ENCODE measurements around the gene C1orf232. TPM values are rescaled to one million over a fixed set of nuclear protein-coding genes. Genes with fewer than 3 reads are reported as not detected.
A peak's percentile ranks its signal among the peaks of the same experiment; 100 is the strongest.

The C1orf232 gene
- total RNA-seq, 1 donor from 2014 or later: not detected

GRCh38 chr1:26203642-26204318, 35.0 kb upstream of the C1orf232 start:
- no peaks in the 10 kb centered on the region for H3K9me3 Mint-ChIP-seq
- no peak overlapping the region for H3K4me3 Mint-ChIP-seq
- H3K4me1 Mint-ChIP-seq: peaks cover 26% of the 10 kb centered on the region
- no peak for TF ChIP-seq CTCF (IDR thresholded peaks at IDR 0.05; ENCODE audit: unreplicated experiment)
- H3K27ac Mint-ChIP-seq: no peak overlapping the region
- H3K27me3 Mint-ChIP-seq (ENCODE audit: low read depth): peaks cover 13% of the 10 kb centered on the region
- DNase-seq (ENCODE audit: low spot score in 2 of 2, unreplicated experiment in 2 of 2): no peak
- H3K36me3 Mint-ChIP-seq: no peaks in the 10 kb centered on the region

GRCh38 chr1:26200413-26200812, 31.6 kb upstream of the C1orf232 start:
- Mint-ChIP-seq H3K4me1 (peaks cover 26% of the 10 kb centered on the region), H3K27ac (peak overlapping the region; percentile 81), H3K27me3 (ENCODE audit: low read depth) (peaks cover 13% of the 10 kb centered on the region), H3K9me3 (no peaks in the 10 kb centered on the region), H3K36me3 (no peaks in the 10 kb centered on the region), H3K4me3 (peak overlapping the region; percentile 43)
- no peak for TF ChIP-seq CTCF (IDR thresholded peaks at IDR 0.05; ENCODE audit: unreplicated experiment)
- no peak for DNase-seq (ENCODE audit: low spot score in 2 of 2, unreplicated experiment in 2 of 2)

- no peak for DNase-seq (ENCODE audit: low spot score in 2 of 2, unreplicated experiment in 2 of 2)
- TF ChIP-seq CTCF (IDR thresholded peaks at IDR 0.05; ENCODE audit: unreplicated experiment): no peak
- no peaks in the 10 kb centered on the region for H3K36me3 Mint-ChIP-seq
- peaks cover 4% of the 10 kb centered on the region for H3K27me3 Mint-ChIP-seq (ENCODE audit: low read depth)
- peaks cover 26% of the 10 kb centered on the region for H3K4me1 Mint-ChIP-seq
- no peaks in the 10 kb centered on the region for H3K9me3 Mint-ChIP-seq
- no peak overlapping the region for H3K27ac Mint-ChIP-seq
- no peak overlapping the region for H3K4me3 Mint-ChIP-seq
These were observed 29.1 kb upstream of the C1orf232 start for GRCh38 chr1:26197813-26198212.

- Mint-ChIP-seq H3K9me3 (no peaks in the 10 kb centered on the region), H3K4me1 (peaks cover 25% of the 10 kb centered on the region), H3K27ac (no peak overlapping the region), H3K36me3 (no peaks in the 10 kb centered on the region), H3K27me3 (ENCODE audit: low read depth) (no peaks in the 10 kb centered on the region), H3K4me3 (no peak overlapping the region)
- TF ChIP-seq CTCF (IDR thresholded peaks at IDR 0.05; ENCODE audit: unreplicated experiment): no peak
- DNase-seq (ENCODE audit: low spot score in 2 of 2, unreplicated experiment in 2 of 2): no peak
These were observed 28.5 kb upstream of the C1orf232 start for GRCh38 chr1:26197301-26197700.

GRCh38 chr1:26195805-26196204, 27.0 kb upstream of the C1orf232 start:
- peaks cover 13% of the 10 kb centered on the region for H3K4me1 Mint-ChIP-seq
- no peak for DNase-seq (ENCODE audit: low spot score in 2 of 2, unreplicated experiment in 2 of 2)
- no peak overlapping the region for H3K4me3 Mint-ChIP-seq
- H3K9me3 Mint-ChIP-seq: no peaks in the 10 kb centered on the region
- no peaks in the 10 kb centered on the region for H3K36me3 Mint-ChIP-seq
- TF ChIP-seq CTCF (IDR thresholded peaks at IDR 0.05; ENCODE audit: unreplicated experiment): no peak
- H3K27ac Mint-ChIP-seq: no peak overlapping the region
- no peaks in the 10 kb centered on the region for H3K27me3 Mint-ChIP-seq (ENCODE audit: low read depth)

Data from mesothelial cell of epicardium (in vitro differentiated cells).